Parathyroid adenoma (tissue), 2 donors: ENCODE data around the gene SGF29.

Experiments
- H2AFZ ChIP-seq: fragments of 300-600 bp; sonication (generic); one replicate; pipeline ENCODE4 v1.7.0; 2017; ENCODE audit warnings: antibody characterized with exemption, mild to moderate bottlenecking
- H3K27ac ChIP-seq: fragments of 300-600 bp; sonication (generic); one replicate; pipeline ENCODE4 v1.7.0; 2017
- H3K27me3 ChIP-seq: fragments of 300-600 bp; sonication (generic); one replicate; pipeline ENCODE4 v1.7.0; 2017; ENCODE audit warnings: low read length; ENCODE audit not compliant: control insufficient read depth, insufficient read depth
- H3K36me3 ChIP-seq: fragments of 300-600 bp; sonication (generic); one replicate; pipeline ENCODE4 v1.7.0; 2017; ENCODE audit warnings: low read length; ENCODE audit not compliant: control insufficient read depth, insufficient read depth
- H3K4me1 ChIP-seq: fragments of 300-600 bp; sonication (generic); one replicate; pipeline ENCODE4 v1.7.0; 2017; ENCODE audit warnings: control low read depth
- H3K4me2 ChIP-seq: fragments of 300-600 bp; sonication (generic); one replicate; pipeline ENCODE4 v1.7.0; 2017; ENCODE audit warnings: low read length
- H3K4me3 ChIP-seq: fragments of 300-600 bp; sonication (generic); one replicate; pipeline ENCODE4 v1.7.0; 2017; ENCODE audit warnings: low read depth, low read length
- H3K79me2 ChIP-seq: fragments of 300-600 bp; sonication (generic); one replicate; pipeline ENCODE4 v1.7.0; 2017; ENCODE audit warnings: control low read depth
- H3K9ac ChIP-seq: fragments of 300-600 bp; sonication (generic); one replicate; pipeline ENCODE4 v1.7.0; 2017; ENCODE audit warnings: mild to moderate bottlenecking
- H3K9me3 ChIP-seq: fragments of 300-600 bp; sonication (generic); one replicate; pipeline ENCODE4 v1.7.0; 2017; ENCODE audit warnings: low read length; ENCODE audit not compliant: control insufficient read depth
- CTCF ChIP-seq: fragments of 300-600 bp; sonication (generic); IDR thresholded peaks from one replicate; pipeline ENCODE4 v1.7.0; 2017; ENCODE audit warnings: antibody characterized with exemption, mild to moderate bottlenecking
- donor health status: primary hyperparathyroidism.

Gene SGF29

GRCh38 chr16:28602529-28602928 is 48.8 kb downstream of the SGF29 start:
- no peaks in the 10 kb centered on the region for H3K79me2 ChIP-seq
- no peak overlapping the region for H2AFZ ChIP-seq
- no peak overlapping the region for H3K27ac ChIP-seq
- no peak overlapping the region for H3K4me2 ChIP-seq
- peaks cover 7% of the 10 kb centered on the region for H3K4me1 ChIP-seq
- H3K4me3 ChIP-seq, result no peak overlapping the region
- H3K36me3 ChIP-seq, result no peaks in the 10 kb centered on the region
- no peaks in the 10 kb centered on the region for H3K9me3 ChIP-seq
- no peaks in the 10 kb centered on the region for H3K27me3 ChIP-seq
- H3K9ac ChIP-seq, result no peak overlapping the region
- TF ChIP-seq CTCF, result no peak

GRCh38 chr16:28603381-28604185 is 49.9 kb downstream of the SGF29 start:
- Histone ChIP-seq H3K9me3 (no peaks in the 10 kb centered on the region), H3K4me1 (peaks cover 6% of the 10 kb centered on the region), H3K27me3 (no peaks in the 10 kb centered on the region), H3K9ac (no peak overlapping the region), H3K4me2 (no peak overlapping the region), H3K36me3 (no peaks in the 10 kb centered on the region), H3K79me2 (peaks cover 3% of the 10 kb centered on the region), H2AFZ (no peak overlapping the region), H3K27ac (no peak overlapping the region), H3K4me3 (no peak overlapping the region)
- no peak for TF ChIP-seq CTCF

- Histone ChIP-seq H3K9me3 (no peaks in the 10 kb centered on the region), H3K9ac (no peak overlapping the region), H3K27ac (no peak overlapping the region), H2AFZ (no peak overlapping the region), H3K79me2 (peaks cover 3% of the 10 kb centered on the region), H3K4me2 (no peak overlapping the region), H3K4me1 (peaks cover 8% of the 10 kb centered on the region), H3K4me3 (no peak overlapping the region), H3K27me3 (no peaks in the 10 kb centered on the region), H3K36me3 (no peaks in the 10 kb centered on the region)
- TF ChIP-seq CTCF, result no peak
These were observed 50.5 kb downstream of the SGF29 start for GRCh38 chr16:28604186-28604565.

GRCh38 chr16:28606291-28607115 is 52.8 kb downstream of the SGF29 start:
- no peak overlapping the region for H3K4me2 ChIP-seq
- H3K9me3 ChIP-seq, result no peaks in the 10 kb centered on the region
- TF ChIP-seq CTCF, result no peak
- H2AFZ ChIP-seq, result no peak overlapping the region
- no peaks in the 10 kb centered on the region for H3K27me3 ChIP-seq
- no peak overlapping the region for H3K4me3 ChIP-seq
- H3K27ac ChIP-seq, result no peak overlapping the region
- H3K9ac ChIP-seq, result no peak overlapping the region
- peaks cover 22% of the 10 kb centered on the region for H3K4me1 ChIP-seq
- peaks cover 3% of the 10 kb centered on the region for H3K79me2 ChIP-seq
- no peaks in the 10 kb centered on the region for H3K36me3 ChIP-seq
